Activated CD4-positive, alpha-beta T cell treated with anti-CD3 and anti-CD28 coated beads, Interleukin-2, amount 10 ng/mL, durations not matched to agents 7 days and 5 days (primary cell): Measurements from ENCODE around the gene PPFIA2. TPM values are rescaled to one million over a fixed set of nuclear protein-coding genes. Genes with fewer than 3 reads are reported as not detected.
"Not testable (repeated sequence)": the region's sequence is repeated elsewhere in the genome, so short reads cannot be mapped to it uniquely, and the experiment has no call there.

ENCODE experiments used
- CTCF ChIA-PET: fragments of 350-600 bp; sonication (Branson Sonifier 250); formaldehyde crosslinking; loops from one replicate; lab custom pipeline; 2021; ENCODE audit warnings: antibody characterized with exemption; lab: Charles Lee
- POLR2A ChIA-PET: fragments of 350-600 bp; sonication (Branson Sonifier 250); formaldehyde crosslinking; loops from one replicate; lab custom pipeline; 2021; ENCODE audit warnings: antibody characterized with exemption; lab: Charles Lee
- DNase-seq: peaks from one replicate; pipeline ENCODE4 v3.0.0-alpha.2; 2020
- H3K27ac Mint-ChIP-seq: one replicate; pipeline ENCODE4 v1.8.0; 2021; ENCODE audit warnings: mild to moderate bottlenecking, moderate library complexity, mixed read lengths
- H3K27me3 Mint-ChIP-seq: one replicate; pipeline ENCODE4 v1.8.0; 2021; ENCODE audit warnings: mixed read lengths
- H3K36me3 Mint-ChIP-seq: one replicate; pipeline ENCODE4 v1.8.0; 2021; ENCODE audit warnings: low read depth, mixed read lengths
- H3K4me1 Mint-ChIP-seq: one replicate; pipeline ENCODE4 v1.8.0; 2021; ENCODE audit warnings: mixed read lengths
- H3K4me3 Mint-ChIP-seq: one replicate; pipeline ENCODE4 v1.8.0; 2021; ENCODE audit warnings: mild to moderate bottlenecking, moderate library complexity, mixed read lengths
- H3K9me3 Mint-ChIP-seq: one replicate; pipeline ENCODE4 v1.8.0; 2021; ENCODE audit warnings: mixed read lengths
- total RNA-seq, 2 experiments: library from RNA; stranded (reverse); gene quantifications; one replicate each; pipeline ENCODE4 v1.2.3, GENCODE V29; 2021

Gene PPFIA2
- total RNA-seq, 2 experiments from 2014 or later = not detected

DNA sequence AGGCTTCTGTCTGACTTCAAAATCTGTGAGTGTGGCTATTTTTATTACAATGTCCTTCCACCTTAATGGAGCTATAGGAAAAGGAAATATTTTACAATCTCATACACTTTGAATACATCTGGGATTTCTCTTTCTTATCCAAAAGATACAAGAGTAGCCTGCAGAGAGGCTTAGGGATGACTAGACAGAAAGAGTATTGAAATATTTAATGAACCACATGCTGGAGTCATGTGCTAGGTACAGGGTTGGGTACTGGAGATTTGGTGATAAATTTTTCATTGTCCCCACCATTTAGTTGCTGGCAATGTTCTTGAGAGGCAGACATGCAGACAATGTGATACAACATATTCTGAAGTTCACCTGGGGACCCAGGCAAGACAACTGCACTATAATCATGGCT lies 126.0 kb downstream of the PPFIA2 start:
- Mint-ChIP-seq H3K4me1 (no peaks in the 10 kb centered on the region), H3K27me3 (no peaks in the 10 kb centered on the region), H3K4me3 (no peak overlapping the region), H3K36me3 (no peaks in the 10 kb centered on the region), H3K9me3 (no peaks in the 10 kb centered on the region), H3K27ac (no peak overlapping the region)
- ChIA-PET CTCF (interaction anchor here (0.7 kb wide), 1 partner anchor 38 kb away, joined by 5 read pairs; no protein-coding TSS in a partner anchor), POLR2A (no interaction called here)
- no peak for DNase-seq

DNA sequence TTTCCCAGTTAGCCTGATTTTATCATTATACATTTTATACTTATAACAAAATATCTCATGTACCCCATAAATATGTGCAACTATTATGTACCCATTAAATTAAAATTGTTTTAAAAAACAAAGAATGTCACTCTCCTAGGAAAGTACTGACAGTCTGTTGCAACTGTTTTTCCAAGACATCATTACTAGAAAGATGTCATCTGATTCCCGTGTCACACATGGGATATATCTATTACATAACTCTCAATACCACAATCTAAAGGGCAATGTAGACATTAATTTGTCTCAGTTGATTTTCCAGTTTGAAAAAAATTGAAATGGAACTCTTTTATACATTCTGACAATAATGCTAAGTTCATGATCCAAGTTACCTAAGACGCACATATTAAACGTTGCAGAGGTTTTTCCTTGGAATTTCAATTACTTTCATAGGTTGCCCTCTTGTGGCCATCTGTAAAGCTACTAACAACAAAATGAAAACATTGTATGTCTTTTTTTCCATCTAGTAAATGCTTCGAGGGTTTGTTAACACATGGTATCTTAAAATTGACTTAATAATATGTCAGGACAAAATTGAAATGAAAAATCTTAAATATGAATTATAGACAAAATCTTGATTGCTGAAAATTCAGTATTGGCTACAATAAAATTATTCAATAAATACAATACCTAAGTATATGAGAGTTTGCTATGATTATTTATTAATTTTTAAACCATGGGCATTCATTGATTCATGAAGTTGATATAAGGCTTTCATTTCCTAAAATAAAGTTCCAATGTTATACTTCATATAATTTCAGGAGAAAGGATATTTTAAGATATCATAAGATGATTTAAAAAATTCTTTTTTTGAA lies 131.6 kb downstream of the PPFIA2 start:
- Mint-ChIP-seq H3K4me3 (no peak overlapping the region), H3K4me1 (no peaks in the 10 kb centered on the region), H3K36me3 (no peaks in the 10 kb centered on the region), H3K27ac (no peak overlapping the region), H3K9me3 (no peaks in the 10 kb centered on the region), H3K27me3 (no peaks in the 10 kb centered on the region)
- ChIA-PET POLR2A (no interaction called here), CTCF (no interaction called here)
- no peak for DNase-seq

DNA sequence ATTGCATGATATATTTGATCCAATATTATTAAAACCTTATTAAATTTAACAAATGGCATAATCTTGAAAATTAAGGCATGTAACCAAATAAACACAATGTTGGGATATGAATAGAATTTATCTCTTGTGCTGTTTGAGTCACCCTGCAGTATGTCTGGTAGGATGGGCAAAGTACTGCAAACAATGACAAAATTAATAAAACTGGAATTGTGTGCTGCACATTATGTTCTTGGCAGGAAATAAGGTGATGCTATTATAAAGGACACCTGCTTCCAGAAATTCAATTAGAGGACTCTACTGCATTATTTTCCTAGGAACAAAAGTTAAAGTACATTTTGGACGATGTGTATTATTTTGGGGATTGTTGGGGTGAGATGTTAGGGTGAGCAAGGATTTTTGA lies 132.7 kb downstream of the PPFIA2 start:
- DNase-seq = no peak
- no peaks in the 10 kb centered on the region for H3K36me3 Mint-ChIP-seq
- H3K4me3 Mint-ChIP-seq = no peak overlapping the region
- no peaks in the 10 kb centered on the region for H3K9me3 Mint-ChIP-seq
- no peaks in the 10 kb centered on the region for H3K4me1 Mint-ChIP-seq
- CTCF ChIA-PET = no interaction called here
- POLR2A ChIA-PET = no interaction called here
- H3K27ac Mint-ChIP-seq = no peak overlapping the region
- no peaks in the 10 kb centered on the region for H3K27me3 Mint-ChIP-seq

DNA sequence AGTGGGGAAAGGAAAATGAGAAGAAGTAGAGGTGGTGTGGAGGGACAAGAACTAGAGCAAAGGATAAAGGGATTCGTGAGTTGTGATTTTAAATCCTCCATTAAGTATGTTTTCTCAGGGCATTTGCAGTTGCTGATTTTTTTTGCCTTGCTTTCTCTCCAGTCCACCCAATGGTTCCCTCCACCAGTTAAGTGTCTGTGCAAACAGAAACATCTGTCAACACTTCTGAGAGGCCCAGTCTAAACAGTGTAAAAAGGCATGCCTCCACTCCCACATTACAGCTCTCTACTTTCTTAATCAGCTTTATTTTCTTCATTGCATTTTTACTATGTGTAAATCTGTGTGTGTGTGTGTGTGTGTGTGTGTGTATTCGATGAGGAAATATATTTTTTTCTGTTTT lies 141.2 kb downstream of the PPFIA2 start:
- no peak for DNase-seq
- no peaks in the 10 kb centered on the region for H3K9me3 Mint-ChIP-seq
- H3K36me3 Mint-ChIP-seq = no peaks in the 10 kb centered on the region
- ChIA-PET POLR2A (no interaction called here), CTCF (no interaction called here)
- H3K27ac Mint-ChIP-seq = no peak overlapping the region
- H3K27me3 Mint-ChIP-seq = no peaks in the 10 kb centered on the region
- H3K4me1 Mint-ChIP-seq = no peaks in the 10 kb centered on the region
- no peak overlapping the region for H3K4me3 Mint-ChIP-seq

DNA sequence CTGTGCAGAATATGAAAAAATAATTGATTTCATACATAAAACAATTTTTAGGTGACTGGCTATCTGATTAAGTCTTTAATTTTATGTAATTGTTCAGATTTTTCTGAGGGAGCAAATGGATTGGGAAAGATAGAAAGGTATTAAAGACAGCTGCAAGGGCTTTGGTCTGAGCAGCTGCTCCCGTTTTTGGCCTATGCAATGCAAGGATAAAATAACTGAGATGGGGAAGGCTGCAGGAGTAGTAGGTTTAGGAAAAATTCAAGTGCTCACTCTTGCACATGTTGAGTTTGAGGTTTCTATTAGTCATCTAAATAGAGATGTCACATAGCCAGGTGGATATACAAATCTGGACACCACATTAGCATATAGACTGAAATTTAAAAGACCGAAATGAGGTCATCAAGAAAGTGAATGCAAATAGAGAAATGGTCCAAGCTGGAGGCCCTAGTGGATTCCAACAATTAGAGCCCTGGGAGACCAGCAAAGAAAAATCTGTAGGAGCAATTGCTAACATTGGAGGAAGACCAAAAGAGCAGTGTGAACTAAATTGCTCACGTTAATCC lies 144.0 kb downstream of the PPFIA2 start:
- no peak for DNase-seq
- Mint-ChIP-seq H3K36me3 (no peaks in the 10 kb centered on the region), H3K9me3 (no peaks in the 10 kb centered on the region), H3K27ac (no peak overlapping the region), H3K4me3 (no peak overlapping the region), H3K4me1 (no peaks in the 10 kb centered on the region), H3K27me3 (no peaks in the 10 kb centered on the region)
- CTCF ChIA-PET = no interaction called here
- POLR2A ChIA-PET = no interaction called here

DNA sequence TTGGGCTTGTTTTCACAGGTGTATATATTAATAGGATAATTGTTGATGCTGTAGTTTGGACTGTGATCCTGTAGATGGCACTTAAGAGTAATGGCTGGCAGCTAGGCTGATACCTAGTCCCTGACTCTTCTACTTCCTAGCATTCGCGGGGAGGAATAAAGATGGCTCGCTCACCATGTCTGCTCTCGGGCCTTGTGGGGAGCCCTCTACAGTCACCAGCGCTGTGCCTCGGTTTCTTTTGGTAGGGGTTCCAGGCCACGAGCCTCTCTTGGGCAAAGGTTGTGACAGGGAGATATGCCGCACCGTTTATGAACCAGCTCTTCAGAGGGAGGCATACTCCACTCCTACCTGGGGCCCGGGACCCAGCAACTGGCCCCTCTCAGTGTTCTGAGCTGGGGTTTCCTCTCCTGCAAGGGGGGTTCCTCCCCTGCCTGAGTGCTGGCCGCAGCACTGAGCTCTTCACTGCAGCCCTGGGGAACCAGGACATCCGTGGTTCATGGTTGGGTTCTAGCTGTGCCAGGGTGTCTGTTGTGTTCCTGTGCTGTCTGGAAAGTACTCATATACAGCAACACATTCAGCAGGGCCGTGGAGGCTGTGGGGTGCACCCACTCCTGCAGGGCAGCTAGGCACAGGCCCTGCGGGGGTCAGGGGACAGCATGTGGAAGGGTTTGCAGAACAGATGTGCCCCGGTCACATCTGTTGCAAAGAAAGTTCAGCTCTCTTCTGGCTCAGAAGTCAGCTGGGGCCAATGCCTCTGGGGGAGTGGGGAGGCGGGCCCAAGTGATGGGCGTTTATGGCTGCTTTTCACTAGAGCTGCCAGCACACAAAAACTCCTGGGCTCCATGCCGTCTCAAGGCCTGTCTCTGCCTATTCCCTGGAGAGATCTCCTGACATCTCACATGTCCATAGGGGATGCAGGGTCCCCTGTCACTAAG lies 147.9 kb downstream of the PPFIA2 start:
- Mint-ChIP-seq H3K36me3 (no peaks in the 10 kb centered on the region), H3K4me3 (no peak overlapping the region), H3K9me3 (no peaks in the 10 kb centered on the region), H3K4me1 (no peaks in the 10 kb centered on the region), H3K27ac (no peak overlapping the region), H3K27me3 (no peaks in the 10 kb centered on the region)
- no peak for DNase-seq
- CTCF ChIA-PET = interaction anchor here (0.6 kb wide), 1 partner anchor 727 kb away, joined by 4 read pairs; no protein-coding TSS in a partner anchor
- POLR2A ChIA-PET = no interaction called here

DNA sequence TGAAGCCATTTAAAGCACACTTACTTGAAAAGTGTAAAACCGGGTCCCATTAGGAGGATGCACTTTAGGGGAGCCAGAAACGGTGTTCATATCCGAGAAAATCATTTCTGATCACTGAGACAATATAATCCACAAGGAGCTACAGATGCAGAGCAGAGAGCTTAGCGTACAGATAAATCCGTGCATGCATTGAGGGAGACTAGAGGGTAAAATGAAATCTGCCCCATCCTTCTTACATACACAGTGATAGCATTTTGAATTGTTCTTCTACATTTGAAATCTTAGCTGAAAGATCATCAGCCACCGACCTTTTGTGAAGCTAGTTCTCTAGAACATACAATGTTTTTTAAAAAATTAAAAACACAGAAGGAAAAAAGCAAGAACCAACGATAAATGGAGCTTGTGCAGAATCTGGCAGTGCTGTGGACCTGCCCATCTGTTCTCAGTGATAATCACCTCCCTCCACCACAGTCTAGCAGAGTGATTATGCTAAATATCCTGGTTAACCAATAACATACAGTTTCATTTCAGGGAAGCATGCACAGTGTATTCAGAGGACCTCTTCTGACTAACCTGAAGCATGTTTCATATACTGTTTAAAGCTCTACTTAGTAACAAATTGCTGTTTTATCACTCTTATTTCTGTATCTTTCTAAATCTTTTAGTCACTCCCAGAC lies 161.1 kb downstream of the PPFIA2 start:
- Mint-ChIP-seq H3K27me3 (no peaks in the 10 kb centered on the region), H3K27ac (no peak overlapping the region), H3K4me3 (no peak overlapping the region), H3K9me3 (no peaks in the 10 kb centered on the region), H3K4me1 (no peaks in the 10 kb centered on the region), H3K36me3 (no peaks in the 10 kb centered on the region)
- DNase-seq = no peak
- ChIA-PET POLR2A (no interaction called here), CTCF (interaction anchor here (1.0 kb wide), 1 partner anchor 8 kb away, joined by 3 read pairs; no protein-coding TSS in a partner anchor)

DNA sequence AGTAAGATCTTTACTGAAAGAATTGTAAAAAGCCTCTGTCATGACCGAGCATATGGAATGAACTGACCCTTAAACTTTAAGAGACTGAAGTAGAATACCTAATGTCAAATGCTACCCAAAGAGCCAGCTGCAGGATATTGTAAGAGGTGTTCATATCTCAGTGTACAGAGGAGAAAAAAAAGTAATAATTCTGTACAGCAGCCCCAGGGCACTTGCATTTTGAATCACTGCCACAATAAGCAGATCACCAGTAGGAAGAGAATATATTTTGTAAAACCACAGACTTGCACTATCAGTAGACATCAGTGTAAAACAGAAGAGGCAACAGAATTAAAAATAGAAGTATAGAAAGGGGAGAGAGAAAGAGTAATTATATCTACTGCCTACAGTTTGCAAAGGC lies 162.6 kb downstream of the PPFIA2 start:
- DNase-seq = no peak
- CTCF ChIA-PET = no interaction called here
- H3K4me1 Mint-ChIP-seq = no peaks in the 10 kb centered on the region
- no peaks in the 10 kb centered on the region for H3K27me3 Mint-ChIP-seq
- no peaks in the 10 kb centered on the region for H3K9me3 Mint-ChIP-seq
- POLR2A ChIA-PET = no interaction called here
- no peak overlapping the region for H3K27ac Mint-ChIP-seq
- no peaks in the 10 kb centered on the region for H3K36me3 Mint-ChIP-seq
- no peak overlapping the region for H3K4me3 Mint-ChIP-seq

DNA sequence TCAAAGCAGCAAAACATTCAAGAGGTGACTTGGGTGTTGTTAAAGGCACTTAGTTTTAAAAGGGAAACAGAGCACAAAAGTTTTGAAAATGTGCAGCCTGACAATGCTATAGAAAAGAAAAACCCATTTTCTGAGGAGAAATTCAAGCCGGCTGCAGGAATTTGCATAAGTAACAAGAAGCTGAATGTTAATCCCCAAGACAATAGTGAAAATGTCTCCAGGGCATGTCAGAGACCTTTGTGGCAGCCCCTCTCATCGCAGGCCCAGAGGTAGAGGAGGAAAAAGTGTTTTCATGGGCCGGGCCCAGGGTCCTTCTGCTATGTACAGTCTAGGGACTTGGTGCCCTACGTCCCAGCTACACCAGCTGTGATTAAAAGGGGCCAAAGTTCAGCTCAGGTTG lies 167.9 kb downstream of the PPFIA2 start:
- no peaks in the 10 kb centered on the region for H3K27me3 Mint-ChIP-seq
- H3K36me3 Mint-ChIP-seq = no peaks in the 10 kb centered on the region
- no peaks in the 10 kb centered on the region for H3K4me1 Mint-ChIP-seq
- peaks cover 3% of the 10 kb centered on the region for H3K9me3 Mint-ChIP-seq
- no peak overlapping the region for H3K27ac Mint-ChIP-seq
- no peak overlapping the region for H3K4me3 Mint-ChIP-seq
- DNase-seq = no peak
- CTCF ChIA-PET = no interaction called here
- POLR2A ChIA-PET = no interaction called here

DNA sequence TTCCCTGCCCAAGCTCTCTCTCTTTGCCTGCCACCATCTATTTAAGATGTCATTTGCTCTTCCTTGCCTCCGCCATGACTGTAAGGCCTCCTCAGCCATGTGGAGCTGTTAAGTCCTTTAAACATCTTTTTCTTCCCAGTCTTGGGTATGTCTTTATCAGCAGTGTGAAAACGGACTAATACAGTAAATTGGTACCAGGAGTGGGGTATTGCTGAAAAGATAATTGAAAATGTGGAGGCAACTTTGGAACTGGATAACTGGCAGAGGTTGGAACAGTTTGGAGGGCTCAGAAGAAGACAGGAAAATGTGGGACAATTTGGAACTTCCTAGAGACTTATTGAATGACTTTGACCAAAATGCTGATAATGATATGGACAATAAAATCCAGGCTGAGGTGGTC lies 168.4 kb downstream of the PPFIA2 start:
- H3K4me1 Mint-ChIP-seq, H3K27ac Mint-ChIP-seq, CTCF ChIA-PET, DNase-seq, POLR2A ChIA-PET, H3K36me3 Mint-ChIP-seq, H3K27me3 Mint-ChIP-seq, H3K9me3 Mint-ChIP-seq, H3K4me3 Mint-ChIP-seq: not testable (repeated sequence)

DNA sequence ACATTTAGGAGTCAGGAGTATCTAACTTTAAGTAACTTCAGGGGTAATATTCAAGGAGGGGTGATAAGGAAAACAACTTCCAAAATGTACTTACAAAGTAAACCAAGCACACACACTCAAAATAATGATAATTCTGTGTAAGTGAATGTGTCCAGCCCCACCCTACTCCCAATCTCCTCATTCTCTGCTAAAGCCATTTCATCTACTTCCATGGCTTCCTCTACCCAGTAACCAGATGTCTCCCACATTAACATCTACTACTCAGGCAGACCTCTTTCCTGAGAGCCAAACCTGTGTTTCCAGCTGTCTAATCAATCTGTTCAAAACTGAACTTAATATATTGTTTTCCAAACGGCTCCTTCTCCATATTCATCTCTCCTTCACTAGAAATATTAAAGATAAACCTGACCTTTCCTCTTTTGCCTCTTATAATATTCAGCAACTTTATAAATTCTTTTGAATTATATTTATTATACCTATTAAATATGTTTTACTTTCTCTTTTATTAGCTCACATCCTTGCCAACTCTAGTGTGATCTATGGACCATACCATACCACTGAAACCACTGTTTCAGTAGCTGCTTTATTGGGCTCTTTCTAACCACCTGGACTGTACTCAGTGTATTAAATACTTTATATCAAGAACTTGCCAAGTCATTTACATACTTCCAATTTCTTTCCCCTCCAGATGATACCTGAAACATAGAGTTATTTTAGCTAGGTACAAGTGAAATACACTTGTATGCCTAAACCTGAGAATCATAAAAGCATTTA lies 170.7 kb downstream of the PPFIA2 start:
- ChIA-PET CTCF (interaction anchor here (1.1 kb wide), 1 partner anchor 17 kb away, joined by 3 read pairs; no protein-coding TSS in a partner anchor), POLR2A (no interaction called here)
- Mint-ChIP-seq H3K4me3 (no peak overlapping the region), H3K27me3 (no peaks in the 10 kb centered on the region), H3K36me3 (no peaks in the 10 kb centered on the region), H3K27ac (no peak overlapping the region), H3K4me1 (no peaks in the 10 kb centered on the region), H3K9me3 (peaks cover 3% of the 10 kb centered on the region)
- DNase-seq = no peak

DNA sequence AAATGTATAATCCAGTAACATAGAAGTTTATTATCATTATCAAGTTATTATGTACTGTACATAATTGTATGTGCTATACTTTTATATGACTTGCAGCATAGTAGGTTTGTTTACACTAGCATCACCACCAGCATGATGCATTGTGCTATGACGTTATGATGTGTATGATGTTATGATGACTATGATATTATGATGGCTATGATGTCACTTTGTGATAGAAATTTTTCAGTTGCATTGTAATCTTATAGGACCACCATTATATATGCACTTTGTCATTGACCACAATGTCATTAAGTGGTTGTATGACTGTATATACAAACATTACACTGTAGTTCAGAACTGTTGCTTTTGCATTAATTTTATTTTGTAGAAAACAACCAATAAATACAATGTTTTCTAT lies 173.4 kb downstream of the PPFIA2 start:
- H3K9me3 Mint-ChIP-seq = peaks cover 3% of the 10 kb centered on the region
- DNase-seq = no peak
- no peaks in the 10 kb centered on the region for H3K4me1 Mint-ChIP-seq
- ChIA-PET POLR2A (no interaction called here), CTCF (no interaction called here)
- no peaks in the 10 kb centered on the region for H3K36me3 Mint-ChIP-seq
- no peaks in the 10 kb centered on the region for H3K27me3 Mint-ChIP-seq
- H3K27ac Mint-ChIP-seq = no peak overlapping the region
- H3K4me3 Mint-ChIP-seq = no peak overlapping the region
